Renal pelvis (tissue), 12 donors: ENCODE data around the gene HHATL. TPM values are rescaled to one million over a fixed set of nuclear protein-coding genes. Genes with fewer than 3 reads are reported as not detected.

Experiments
- DNase-seq: peaks from one replicate; pipeline ENCODE4 v3.0.0-alpha.2; 2013
- long read RNA-seq, 16 experiments: transcript quantifications; one replicate each; lab custom pipeline, GENCODE V29; 2026
- polyA plus RNA-seq, 3 donors: library from polyadenylated mRNA; unstranded; fragments of 120-200 nt; gene quantifications; one replicate each; pipeline ENCODE4 v1.2.1, GENCODE V29; 2013; ENCODE audit not compliant: insufficient read length in 3 of 3

HHATL gene
- polyA plus RNA-seq, result 1 to 10 TPM in 1 of 3 donors, under 1 TPM in 2; 0.48 to 1.3 (median 0.54) TPM
- long read RNA-seq, donor 1, result 0 reads
- long read RNA-seq, donor 2, result 0 reads
- long read RNA-seq, donor 3, result 0 reads
- long read RNA-seq, donor 4, result 0 reads
- long read RNA-seq, donor 5, result 0 reads
- long read RNA-seq, donor 6, result 0 reads
- long read RNA-seq, donor 7, result 0 reads
- long read RNA-seq, donor 8, result 0 reads
- long read RNA-seq, donor 9, result 0 reads
- long read RNA-seq, donor 10, result 0 reads
- long read RNA-seq, donor 11, result 0 reads
- long read RNA-seq, donor 12, result 0 reads
- long read RNA-seq, donor 13, result 0 reads
- long read RNA-seq, donor 14, result 0 reads
- long read RNA-seq, donor 15, partial matches to known transcripts, result 0 of 1 reads
- long read RNA-seq, donor 15, other reads (novel, unspliced or antisense), result 0 of 1 reads
- long read RNA-seq, donor 16, result 0 reads

- DNase-seq, result peak; percentile 19
Measured at GRCh38 chr3:42702066-42702951, at the start of gene HHATL. Gene HHATL (minus strand): TSS chr3:42702798. CDS start chr3:42700826, 1,972 bp downstream.

- no peak for DNase-seq
Measured at GRCh38 chr3:42751609-42752008, 49.0 kb upstream of the HHATL start.

GRCh38 chr3:42750834-42751233 is 48.2 kb upstream of the HHATL start:
- no peak for DNase-seq

GRCh38 chr3:42749753-42750231 is 47.2 kb upstream of the HHATL start:
- DNase-seq, result no peak

GRCh38 chr3:42749025-42749752 is 46.6 kb upstream of the HHATL start:
- no peak for DNase-seq

GRCh38 chr3:42747581-42747980 is 45.0 kb upstream of the HHATL start:
- DNase-seq, result no peak

- peak; percentile 83 for DNase-seq
Measured at GRCh38 chr3:42746455-42747450, 44.2 kb upstream of the HHATL start.

- DNase-seq, result no peak
Measured at GRCh38 chr3:42745776-42746454, 43.3 kb upstream of the HHATL start.

GRCh38 chr3:42745291-42745745 is 42.7 kb upstream of the HHATL start:
- DNase-seq, result peak; percentile 50

GRCh38 chr3:42743204-42743995 is 40.8 kb upstream of the HHATL start:
- DNase-seq, result no peak

- no peak for DNase-seq
Measured at GRCh38 chr3:42742688-42743087, 40.1 kb upstream of the HHATL start.

- no peak for DNase-seq
Measured at GRCh38 chr3:42742259-42742658, 39.7 kb upstream of the HHATL start.

- DNase-seq, result no peak
Measured at GRCh38 chr3:42741796-42742195, 39.2 kb upstream of the HHATL start.

GRCh38 chr3:42739401-42740158 is 37.0 kb upstream of the HHATL start:
- DNase-seq, result peak; percentile 67

GRCh38 chr3:42736531-42736930 is 33.9 kb upstream of the HHATL start:
- DNase-seq, result no peak

GRCh38 chr3:42736081-42736480 is 33.5 kb upstream of the HHATL start:
- no peak for DNase-seq

GRCh38 chr3:42735615-42736014 is 33.0 kb upstream of the HHATL start:
- DNase-seq, result no peak

- DNase-seq, result no peak
Measured at GRCh38 chr3:42735019-42735418, 32.4 kb upstream of the HHATL start.
